22Rv1 (cell line): Measurements from ENCODE around the gene RBM34.
A peak's percentile ranks its signal among the peaks of the same experiment; 100 is the strongest.

Experiments
- ZFX ChIP-seq: fragments of 450-650 bp; IDR thresholded peaks from 2 replicates; pipeline ENCODE4 v1.6.1; 2017; ENCODE audit warnings: antibody characterized with exemption, borderline replicate concordance
- TF ChIP-seq, protein P1 (sequence below): fragments of 450-650 bp; IDR thresholded peaks from 2 replicates; pipeline ENCODE4 v1.5.1; 2017; ENCODE audit warnings: mild to moderate bottlenecking

DNA sequence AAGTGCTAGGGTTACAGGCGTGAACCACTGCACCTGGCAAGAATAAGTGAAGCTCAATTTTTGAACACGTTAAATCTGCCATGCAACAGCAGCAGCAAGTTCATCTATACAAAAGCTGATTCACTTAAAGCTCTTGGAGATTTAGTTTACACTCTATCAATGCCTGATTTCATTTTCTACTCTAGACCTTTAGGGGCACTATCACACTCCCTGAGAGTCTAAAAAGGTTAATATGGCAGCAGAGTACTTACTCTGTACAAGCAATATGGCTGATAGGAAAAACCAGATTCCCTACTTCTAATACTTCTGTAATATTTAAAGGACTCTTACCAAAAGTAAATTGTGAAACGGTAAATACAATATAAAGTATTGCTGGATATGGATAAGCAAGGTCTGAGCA, 4.8 kb downstream of the RBM34 start:
- TF ChIP-seq, protein P1, sequence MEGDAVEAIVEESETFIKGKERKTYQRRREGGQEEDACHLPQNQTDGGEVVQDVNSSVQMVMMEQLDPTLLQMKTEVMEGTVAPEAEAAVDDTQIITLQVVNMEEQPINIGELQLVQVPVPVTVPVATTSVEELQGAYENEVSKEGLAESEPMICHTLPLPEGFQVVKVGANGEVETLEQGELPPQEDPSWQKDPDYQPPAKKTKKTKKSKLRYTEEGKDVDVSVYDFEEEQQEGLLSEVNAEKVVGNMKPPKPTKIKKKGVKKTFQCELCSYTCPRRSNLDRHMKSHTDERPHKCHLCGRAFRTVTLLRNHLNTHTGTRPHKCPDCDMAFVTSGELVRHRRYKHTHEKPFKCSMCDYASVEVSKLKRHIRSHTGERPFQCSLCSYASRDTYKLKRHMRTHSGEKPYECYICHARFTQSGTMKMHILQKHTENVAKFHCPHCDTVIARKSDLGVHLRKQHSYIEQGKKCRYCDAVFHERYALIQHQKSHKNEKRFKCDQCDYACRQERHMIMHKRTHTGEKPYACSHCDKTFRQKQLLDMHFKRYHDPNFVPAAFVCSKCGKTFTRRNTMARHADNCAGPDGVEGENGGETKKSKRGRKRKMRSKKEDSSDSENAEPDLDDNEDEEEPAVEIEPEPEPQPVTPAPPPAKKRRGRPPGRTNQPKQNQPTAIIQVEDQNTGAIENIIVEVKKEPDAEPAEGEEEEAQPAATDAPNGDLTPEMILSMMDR, result peak; percentile 15; the same call in 1 of the 2 replicates
- no peak for TF ChIP-seq ZFX
